ENCODE data around the gene ALDH3B1.

Gene ALDH3B1

DNA sequence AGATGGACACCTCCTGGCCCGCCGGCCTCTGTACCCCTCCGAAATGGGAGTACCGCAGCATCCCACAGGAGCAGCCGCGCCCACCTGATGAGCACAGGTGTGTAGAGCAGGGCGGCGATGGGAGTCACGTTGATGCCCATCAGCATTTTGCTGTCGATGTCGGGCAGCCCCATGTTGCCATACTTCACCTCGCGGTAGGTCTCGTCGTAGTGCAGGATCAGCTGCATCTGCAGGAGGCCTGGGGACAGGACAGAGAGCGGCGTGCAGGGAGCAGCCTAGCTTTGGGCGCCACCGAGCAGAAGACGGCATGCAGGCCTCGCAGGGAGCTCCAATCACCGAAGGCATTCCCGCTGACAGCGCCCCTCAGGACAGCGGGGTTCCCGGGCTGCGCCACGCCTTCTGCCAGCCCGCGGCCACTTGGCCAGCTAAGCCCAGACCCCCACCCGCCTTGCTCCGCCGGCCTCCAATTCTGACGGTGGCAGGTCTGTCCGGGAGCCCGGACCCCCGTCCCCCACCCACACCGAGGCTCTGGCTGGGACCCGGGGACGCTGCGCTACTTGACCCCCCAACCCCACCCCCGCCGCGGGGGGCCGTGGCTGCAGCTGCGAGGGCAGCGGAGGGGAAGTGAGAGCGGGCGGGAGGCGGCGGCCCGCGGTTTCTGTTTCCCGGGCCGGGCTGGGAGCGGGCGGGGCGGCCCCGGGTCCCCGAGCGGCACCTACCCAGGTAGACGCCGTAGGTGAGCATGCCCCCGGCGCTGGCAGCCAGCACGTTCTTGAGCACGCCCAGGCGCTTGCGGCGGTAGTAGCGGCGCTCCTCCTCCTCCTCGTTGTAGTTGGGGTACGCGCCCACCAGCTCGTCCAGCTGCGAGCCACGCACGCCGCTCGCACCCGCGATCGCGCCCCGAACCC is 6.9 kb upstream of the ALDH3B1 start:
- ChIA-PET POLR2A (interaction anchor here (1.1 kb wide), 1 partner anchor 10 kb away, joined by 3 read pairs; no protein-coding TSS in a partner anchor), CTCF (interaction anchor here (1.4 kb wide), 1 partner anchor 18 kb away, joined by 5 read pairs; no protein-coding TSS in a partner anchor)
- H3K27ac ChIP-seq (ENCODE audit: extremely low read depth, low read depth, low read length), result no peak overlapping the region
- TF ChIP-seq OVOL3 (tag by site-specific recombination; IDR thresholded peaks at IDR 0.05) (no peak), ZNF175 (tag by site-specific recombination; IDR thresholded peaks at IDR 0.05) (no peak), ZNF433 (tag by site-specific recombination; IDR thresholded peaks at IDR 0.05; ENCODE audit: low read depth) (no peak), ZNF561 (tag by site-specific recombination; IDR thresholded peaks at IDR 0.05; ENCODE audit: borderline replicate concordance) (no peak), ZNF660 (tag by site-specific recombination; IDR thresholded peaks at IDR 0.05) (no peak), ZNF302 (tag by site-specific recombination; IDR thresholded peaks at IDR 0.05; ENCODE audit: low read depth) (no peak), ZIC2 (tag by site-specific recombination; IDR thresholded peaks at IDR 0.05) (peak; percentile 68), SCRT2 (tag by site-specific recombination; IDR thresholded peaks at IDR 0.05) (peak; percentile 47; the same call in 1 of the 2 replicates), ZNF112 (tag by site-specific recombination; IDR thresholded peaks at IDR 0.05) (no peak), FEZF1 (tag by site-specific recombination; IDR thresholded peaks at IDR 0.05) (no peak), ZNF169 (tag by site-specific recombination; IDR thresholded peaks at IDR 0.05) (no peak), TCF7L2 (IDR thresholded peaks at IDR 0.05; ENCODE audit: borderline replicate concordance, low read depth, low read length) (no peak), YY1 (tag by site-specific recombination; IDR thresholded peaks at IDR 0.05) (no peak), ZNF184 (tag by site-specific recombination; IDR thresholded peaks at IDR 0.05) (no peak), SCRT1 (tag by site-specific recombination; IDR thresholded peaks at IDR 0.05; ENCODE audit: borderline replicate concordance) (no peak), KLF9 (tag by site-specific recombination; IDR thresholded peaks at IDR 0.05; ENCODE audit: low read depth) (0 out of 2 replicates have a peak, but pooled peaks have one; percentile 14), ZNF292 (tag by site-specific recombination; IDR thresholded peaks at IDR 0.05; ENCODE audit: borderline replicate concordance, low read depth) (no peak), WT1 (tag by site-specific recombination; IDR thresholded peaks at IDR 0.05) (no peak), ZNF2 (tag by site-specific recombination; IDR thresholded peaks at IDR 0.05) (no peak), MEIS1 (CRISPR knock-in tag; IDR thresholded peaks at IDR 0.05; ENCODE audit: borderline replicate concordance) (no peak), ZNF624 (tag by site-specific recombination; IDR thresholded peaks at IDR 0.05) (no peak), ZBTB7A (tag by site-specific recombination; IDR thresholded peaks at IDR 0.05; ENCODE audit: low read depth) (no peak), ZNF626 (tag by site-specific recombination; IDR thresholded peaks at IDR 0.05) (no peak), SP2 (tag by site-specific recombination; IDR thresholded peaks at IDR 0.05) (0 out of 2 replicates have a peak, but pooled peaks have one; percentile 12), ZNF146 (tag by site-specific recombination; IDR thresholded peaks at IDR 0.05) (no peak), ZNF274 (IDR thresholded peaks at IDR 0.05; ENCODE audit: low read length) (no peak), ZNF274 (tag by site-specific recombination; IDR thresholded peaks at IDR 0.05; ENCODE audit: borderline replicate concordance) (no peak), ZNF426 (tag by site-specific recombination; IDR thresholded peaks at IDR 0.05) (no peak), ZNF629 (tag by site-specific recombination; IDR thresholded peaks at IDR 0.05) (no peak)
- TF ChIP-seq, protein P1, sequence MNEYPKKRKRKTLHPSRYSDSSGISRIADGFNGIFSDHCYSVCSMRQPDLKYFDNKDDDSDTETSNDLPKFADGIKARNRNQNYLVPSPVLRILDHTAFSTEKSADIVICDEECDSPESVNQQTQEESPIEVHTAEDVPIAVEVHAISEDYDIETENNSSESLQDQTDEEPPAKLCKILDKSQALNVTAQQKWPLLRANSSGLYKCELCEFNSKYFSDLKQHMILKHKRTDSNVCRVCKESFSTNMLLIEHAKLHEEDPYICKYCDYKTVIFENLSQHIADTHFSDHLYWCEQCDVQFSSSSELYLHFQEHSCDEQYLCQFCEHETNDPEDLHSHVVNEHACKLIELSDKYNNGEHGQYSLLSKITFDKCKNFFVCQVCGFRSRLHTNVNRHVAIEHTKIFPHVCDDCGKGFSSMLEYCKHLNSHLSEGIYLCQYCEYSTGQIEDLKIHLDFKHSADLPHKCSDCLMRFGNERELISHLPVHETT (tag by site-specific recombination; IDR thresholded peaks at IDR 0.05), result no peak
- TF ChIP-seq, protein P2, sequence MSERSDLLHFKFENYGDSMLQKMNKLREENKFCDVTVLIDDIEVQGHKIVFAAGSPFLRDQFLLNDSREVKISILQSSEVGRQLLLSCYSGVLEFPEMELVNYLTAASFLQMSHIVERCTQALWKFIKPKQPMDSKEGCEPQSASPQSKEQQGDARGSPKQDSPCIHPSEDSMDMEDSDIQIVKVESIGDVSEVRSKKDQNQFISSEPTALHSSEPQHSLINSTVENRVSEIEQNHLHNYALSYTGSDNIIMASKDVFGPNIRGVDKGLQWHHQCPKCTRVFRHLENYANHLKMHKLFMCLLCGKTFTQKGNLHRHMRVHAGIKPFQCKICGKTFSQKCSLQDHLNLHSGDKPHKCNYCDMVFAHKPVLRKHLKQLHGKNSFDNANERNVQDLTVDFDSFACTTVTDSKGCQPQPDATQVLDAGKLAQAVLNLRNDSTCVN (tag by site-specific recombination; optimal IDR thresholded peaks at IDR 0.05), result peak; percentile 33
- TF ChIP-seq, protein P3, sequence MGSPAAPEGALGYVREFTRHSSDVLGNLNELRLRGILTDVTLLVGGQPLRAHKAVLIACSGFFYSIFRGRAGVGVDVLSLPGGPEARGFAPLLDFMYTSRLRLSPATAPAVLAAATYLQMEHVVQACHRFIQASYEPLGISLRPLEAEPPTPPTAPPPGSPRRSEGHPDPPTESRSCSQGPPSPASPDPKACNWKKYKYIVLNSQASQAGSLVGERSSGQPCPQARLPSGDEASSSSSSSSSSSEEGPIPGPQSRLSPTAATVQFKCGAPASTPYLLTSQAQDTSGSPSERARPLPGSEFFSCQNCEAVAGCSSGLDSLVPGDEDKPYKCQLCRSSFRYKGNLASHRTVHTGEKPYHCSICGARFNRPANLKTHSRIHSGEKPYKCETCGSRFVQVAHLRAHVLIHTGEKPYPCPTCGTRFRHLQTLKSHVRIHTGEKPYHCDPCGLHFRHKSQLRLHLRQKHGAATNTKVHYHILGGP (tag by site-specific recombination; IDR thresholded peaks at IDR 0.05), result no peak
- TF ChIP-seq, protein P4, sequence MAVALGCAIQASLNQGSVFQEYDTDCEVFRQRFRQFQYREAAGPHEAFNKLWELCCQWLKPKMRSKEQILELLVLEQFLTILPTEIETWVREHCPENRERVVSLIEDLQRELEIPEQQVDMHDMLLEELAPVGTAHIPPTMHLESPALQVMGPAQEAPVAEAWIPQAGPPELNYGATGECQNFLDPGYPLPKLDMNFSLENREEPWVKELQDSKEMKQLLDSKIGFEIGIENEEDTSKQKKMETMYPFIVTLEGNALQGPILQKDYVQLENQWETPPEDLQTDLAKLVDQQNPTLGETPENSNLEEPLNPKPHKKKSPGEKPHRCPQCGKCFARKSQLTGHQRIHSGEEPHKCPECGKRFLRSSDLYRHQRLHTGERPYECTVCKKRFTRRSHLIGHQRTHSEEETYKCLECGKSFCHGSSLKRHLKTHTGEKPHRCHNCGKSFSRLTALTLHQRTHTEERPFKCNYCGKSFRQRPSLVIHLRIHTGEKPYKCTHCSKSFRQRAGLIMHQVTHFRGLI (tag by site-specific recombination; IDR thresholded peaks at IDR 0.05), result no peak

More for the DNA sequence above, 6.9 kb upstream of the ALDH3B1 start:
- H3K4me3 ChIP-seq (ENCODE audit: low read depth, low read length), result peak overlapping the region; percentile 48
- H3K36me3 ChIP-seq (ENCODE audit: control insufficient read depth in 2 of 2, insufficient read depth in 1 of 2, low read length in 2 of 2), result no peaks in the 10 kb centered on the region
- no peaks in the 10 kb centered on the region for H3K9me3 ChIP-seq (ENCODE audit: control insufficient read depth, insufficient read depth, low read depth, low read length)
- H3K4me1 ChIP-seq (ENCODE audit: control insufficient read depth, insufficient read depth, low read length), result no peaks in the 10 kb centered on the region; the same call in 1 of the 2 replicates
